Keratinocyte (primary cell): ENCODE data around the gene ARHGEF35. TPM values are rescaled to one million over a fixed set of nuclear protein-coding genes. Genes with fewer than 3 reads are reported as not detected.
"Not testable (repeated sequence)": the region's sequence is repeated elsewhere in the genome, so short reads cannot be mapped to it uniquely, and the experiment has no call there.

Experiments used
- DNase-seq: peaks from one replicate; pipeline ENCODE4 v3.0.0-alpha.2; 2011; ENCODE audit warnings: low read depth, missing footprints, low spot score
- FAIRE-seq: peaks from 2 replicates; lab custom pipeline; 2011; peaks lifted over from hg19 to GRCh38; lab: Jason Lieb, UNC
- H2AFZ ChIP-seq: 2 replicates; pipeline ENCODE4 v1.6.0; 2012; ENCODE audit warnings: low read length, control low read depth, inconsistent platforms; ENCODE audit not compliant: control insufficient read depth
- H3K27ac ChIP-seq: 2 replicates; pipeline ENCODE4 v1.5.1; 2011; ENCODE audit warnings: low read length; ENCODE audit not compliant: control insufficient read depth, insufficient read depth
- H3K27me3 ChIP-seq: 3 replicates; pipeline ENCODE4 v1.6.0; 2011; ENCODE audit warnings: low read length; ENCODE audit not compliant: control insufficient read depth, insufficient read depth; ENCODE audit errors: extremely low read depth
- H3K36me3 ChIP-seq, 2 experiments: 2 replicates in 1 of 2; 3 replicates in 1 of 2; pipeline ENCODE4 v1.5.1; 2011; ENCODE audit warnings: low read length in 2 of 2, mild to moderate bottlenecking in 1 of 2; ENCODE audit not compliant: control insufficient read depth in 2 of 2, insufficient read depth in 2 of 2; ENCODE audit errors: extremely low read depth in 1 of 2
- H3K4me1 ChIP-seq: 3 replicates; pipeline ENCODE4 v1.5.1; 2011; ENCODE audit warnings: low read length; ENCODE audit not compliant: control insufficient read depth, insufficient read depth; ENCODE audit errors: extremely low read depth
- H3K4me2 ChIP-seq: 3 replicates; pipeline ENCODE4 v1.6.0; 2011; ENCODE audit warnings: low read depth, low read length; ENCODE audit not compliant: control insufficient read depth, insufficient read depth; ENCODE audit errors: extremely low read depth
- H3K4me3 ChIP-seq, 3 experiments: fragments of 200-600 bp in 1 of 3; sonication (generic) in 1 of 3; 2 replicates in 2 of 3; 3 replicates in 1 of 3; pipeline ENCODE4 v1.5.1; 2011 to 2016; ENCODE audit warnings: low read length in 3 of 3, mild to moderate bottlenecking in 3 of 3, control low read depth in 2 of 3, inconsistent platforms in 1 of 3, low read depth in 1 of 3, mixed read lengths in 1 of 3, mixed run types in 1 of 3, moderate library complexity in 1 of 3; ENCODE audit not compliant: control insufficient read depth in 2 of 3, insufficient read depth in 2 of 3; ENCODE audit errors: extremely low read depth in 1 of 3
- H3K79me2 ChIP-seq: 2 replicates; pipeline ENCODE4 v1.6.0; 2012; ENCODE audit warnings: low read length; ENCODE audit not compliant: control insufficient read depth, insufficient read depth
- H3K9ac ChIP-seq: 3 replicates; pipeline ENCODE4 v1.6.0; 2011; ENCODE audit warnings: low read length; ENCODE audit not compliant: control insufficient read depth, insufficient read depth; ENCODE audit errors: extremely low read depth
- H3K9me1 ChIP-seq: 3 replicates; pipeline ENCODE4 v1.6.0; 2011; ENCODE audit warnings: low read length; ENCODE audit not compliant: control insufficient read depth, insufficient read depth; ENCODE audit errors: extremely low read depth
- H3K9me3 ChIP-seq: 2 replicates; pipeline ENCODE4 v1.5.1; 2012; ENCODE audit warnings: low read depth, low read length; ENCODE audit not compliant: control insufficient read depth
- H4K20me1 ChIP-seq: 3 replicates; pipeline ENCODE4 v1.6.0; 2011; ENCODE audit warnings: low read length; ENCODE audit not compliant: control insufficient read depth, insufficient read depth; ENCODE audit errors: extremely low read depth
- dilution Hi-C: fragments of 300-500 bp; cut with MboI; formaldehyde crosslinking; loops from one replicate; pipeline ENCODE4 v1.7.0; 2020; ENCODE audit warnings: low sequenced_read_pairs; ENCODE audit not compliant: extremely low pct_ligation_motif_present
- polyA minus RNA-seq, 3 experiments: library from RNA; depleted of rRNA, polyadenylated mRNA; stranded (reverse); fragments of >200 nt; gene quantifications; 1 replicate in 1 of 3; 2 replicates in 1 of 3; 3 replicates in 1 of 3; pipeline ENCODE4 v1.2.3, GENCODE V29; 2011
- polyA plus RNA-seq, 5 experiments: library from polyadenylated mRNA; depleted of rRNA in 3 of 5; stranded (reverse) in 3 of 5; stranded (forward) in 1 of 5; unstranded in 1 of 5; fragments of >200 nt; gene quantifications; 1 replicate in 1 of 5; 2 replicates in 3 of 5; 3 replicates in 1 of 5; pipeline versions ENCODE4 v1.2.1 to v1.2.3, GENCODE V29; 2011 to 2012; ENCODE audit warnings: missing spikeins in 2 of 5, low read depth in 1 of 5, low replicate concordance in 1 of 5

ARHGEF35 gene
- 5.2 to 12.2 TPM (median 9.6 TPM) in 3 replicates for polyA plus RNA-seq
- polyA plus RNA-seq (2011; ENCODE audit: low read depth), result 12.8 TPM
- polyA plus RNA-seq (2011; cell fraction: cytosol; rRNA removed), result 9.2 and 9.7 TPM in 2 replicates
- 6.8 and 9.2 TPM in 2 replicates for polyA plus RNA-seq (2011; cell fraction: nucleus; rRNA removed)
- polyA plus RNA-seq (2012; ENCODE audit: low replicate concordance), result 12.5 and 21.1 TPM in 2 replicates
- 2.7 to 3.6 TPM (median 2.7 TPM) in 3 replicates for polyA minus RNA-seq
- polyA minus RNA-seq (2011; cell fraction: cytosol; rRNA and poly(A)+ RNA removed), result 2.7 TPM
- polyA minus RNA-seq (2011; cell fraction: nucleus; rRNA and poly(A)+ RNA removed), result 1.1 and 2.8 TPM in 2 replicates

- H3K4me3 ChIP-seq, H3K36me3 ChIP-seq, H3K79me2 ChIP-seq, DNase-seq, H3K4me1 ChIP-seq, H3K9me1 ChIP-seq, H3K27ac ChIP-seq, H3K4me2 ChIP-seq, H3K9me3 ChIP-seq, dilution Hi-C loops, H2AFZ ChIP-seq, H3K9ac ChIP-seq, H3K27me3 ChIP-seq, FAIRE-seq, H4K20me1 ChIP-seq: not testable (repeated sequence)
Observed at GRCh38 chr7:144195212-144195872, at the start of gene ARHGEF35. ARHGEF35 (minus strand) TSS chr7:144195833; CDS start chr7:144188383, 7,450 bp downstream.

GRCh38 chr7:144245372-144245771 lies 49.7 kb upstream of the ARHGEF35 start:
- H3K9me3 ChIP-seq, H3K36me3 ChIP-seq, DNase-seq, H3K27ac ChIP-seq, dilution Hi-C loops, H4K20me1 ChIP-seq, H3K9ac ChIP-seq, H3K4me3 ChIP-seq, H3K79me2 ChIP-seq, H3K4me1 ChIP-seq, FAIRE-seq, H2AFZ ChIP-seq, H3K4me2 ChIP-seq, H3K9me1 ChIP-seq, H3K27me3 ChIP-seq: not testable (repeated sequence)

GRCh38 chr7:144239365-144239764 lies 43.7 kb upstream of the ARHGEF35 start, which contains the start of gene OR2A42:
OR2A42 (minus strand) TSS chr7:144239605; CDS start chr7:144232843, 6,762 bp downstream.
- H3K27me3 ChIP-seq, H2AFZ ChIP-seq, H3K79me2 ChIP-seq, H3K9me3 ChIP-seq, H3K4me2 ChIP-seq, FAIRE-seq, H3K4me3 ChIP-seq, H3K4me1 ChIP-seq, H3K9ac ChIP-seq, H3K27ac ChIP-seq, H3K36me3 ChIP-seq, H3K9me1 ChIP-seq, H4K20me1 ChIP-seq, DNase-seq, dilution Hi-C loops: not testable (repeated sequence)

GRCh38 chr7:144238530-144239082 lies 43.0 kb upstream of the ARHGEF35 start:
- H3K79me2 ChIP-seq, FAIRE-seq, H3K9me3 ChIP-seq, H3K9ac ChIP-seq, H3K4me3 ChIP-seq, H3K36me3 ChIP-seq, H2AFZ ChIP-seq, H3K27me3 ChIP-seq, H3K27ac ChIP-seq, H3K4me2 ChIP-seq, dilution Hi-C loops, H4K20me1 ChIP-seq, DNase-seq, H3K9me1 ChIP-seq, H3K4me1 ChIP-seq: not testable (repeated sequence)
